Globus pallidus (tissue), 1 donor: ENCODE measurements around the gene ADGRG7.
"Not testable (repeated sequence)": the region's sequence is repeated elsewhere in the genome, so short reads cannot be mapped to it uniquely, and the experiment has no call there.

Experiments used
- DNase-seq: peaks from one replicate; pipeline ENCODE4 v3.0.0-alpha.2; 2015; ENCODE audit warnings: low spot score

The ADGRG7 gene, protein sequence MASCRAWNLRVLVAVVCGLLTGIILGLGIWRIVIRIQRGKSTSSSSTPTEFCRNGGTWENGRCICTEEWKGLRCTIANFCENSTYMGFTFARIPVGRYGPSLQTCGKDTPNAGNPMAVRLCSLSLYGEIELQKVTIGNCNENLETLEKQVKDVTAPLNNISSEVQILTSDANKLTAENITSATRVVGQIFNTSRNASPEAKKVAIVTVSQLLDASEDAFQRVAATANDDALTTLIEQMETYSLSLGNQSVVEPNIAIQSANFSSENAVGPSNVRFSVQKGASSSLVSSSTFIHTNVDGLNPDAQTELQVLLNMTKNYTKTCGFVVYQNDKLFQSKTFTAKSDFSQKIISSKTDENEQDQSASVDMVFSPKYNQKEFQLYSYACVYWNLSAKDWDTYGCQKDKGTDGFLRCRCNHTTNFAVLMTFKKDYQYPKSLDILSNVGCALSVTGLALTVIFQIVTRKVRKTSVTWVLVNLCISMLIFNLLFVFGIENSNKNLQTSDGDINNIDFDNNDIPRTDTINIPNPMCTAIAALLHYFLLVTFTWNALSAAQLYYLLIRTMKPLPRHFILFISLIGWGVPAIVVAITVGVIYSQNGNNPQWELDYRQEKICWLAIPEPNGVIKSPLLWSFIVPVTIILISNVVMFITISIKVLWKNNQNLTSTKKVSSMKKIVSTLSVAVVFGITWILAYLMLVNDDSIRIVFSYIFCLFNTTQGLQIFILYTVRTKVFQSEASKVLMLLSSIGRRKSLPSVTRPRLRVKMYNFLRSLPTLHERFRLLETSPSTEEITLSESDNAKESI

DNA sequence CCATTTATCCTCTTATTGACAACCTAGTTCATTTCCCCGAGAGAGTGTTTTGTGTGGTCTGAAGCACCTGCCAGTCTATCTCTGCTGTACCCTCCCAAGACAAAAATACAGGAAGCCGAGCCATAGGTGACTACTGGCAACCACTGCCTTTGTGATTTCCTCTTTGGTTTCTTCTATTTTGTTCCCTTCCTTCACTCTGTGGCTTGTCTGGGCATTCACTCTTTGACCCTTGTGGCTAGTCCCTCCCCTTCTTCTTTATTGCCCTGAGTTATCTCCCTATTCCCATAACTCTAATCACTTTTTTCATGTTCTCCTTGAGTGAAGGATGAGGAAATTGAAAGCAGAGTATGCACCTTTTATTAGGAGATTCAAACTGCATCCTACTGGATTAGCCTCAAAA, at the start of gene ADGRG7:
ADGRG7 (plus strand) TSS at position 297 of the 400 bp plus-strand sequence. CDS start 256 bp downstream, outside the sequence.
- no peak for DNase-seq

- DNase-seq: no peak
These were observed 49.0 kb upstream of the ADGRG7 start for GRCh38 chr3:100560426-100560825.

GRCh38 chr3:100561459-100562158, 47.8 kb upstream of the ADGRG7 start:
- DNase-seq: no peak

DNA sequence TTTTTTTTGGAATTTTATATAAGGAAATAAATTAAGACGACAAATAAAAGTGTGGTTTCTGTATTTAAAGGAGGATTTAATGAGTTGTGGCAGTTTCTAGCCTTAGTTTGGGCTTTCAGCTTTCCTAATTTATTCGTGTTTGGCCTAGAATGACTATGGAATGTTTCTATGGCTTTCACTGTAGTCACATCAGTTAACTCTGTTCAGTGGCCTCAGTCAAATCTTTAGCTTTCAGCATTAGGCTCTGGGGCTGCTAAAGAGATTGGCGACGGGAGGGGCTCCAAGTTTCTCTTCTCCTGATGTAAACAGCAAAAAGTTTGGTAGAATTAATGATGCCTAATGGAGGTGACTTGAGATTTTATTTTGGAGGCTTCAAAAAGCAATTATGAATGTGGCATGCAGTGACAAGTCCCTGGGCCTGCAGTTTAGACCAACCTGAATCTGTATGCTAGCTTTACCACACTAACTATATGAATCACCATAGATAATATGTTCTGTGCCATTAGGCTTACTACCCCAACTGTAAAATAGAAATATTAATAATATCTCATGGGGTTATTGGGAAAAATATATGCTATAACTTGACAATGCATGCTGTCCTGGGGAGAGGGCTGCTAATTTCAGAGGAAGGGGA, 47.1 kb upstream of the ADGRG7 start:
- no peak for DNase-seq

DNA sequence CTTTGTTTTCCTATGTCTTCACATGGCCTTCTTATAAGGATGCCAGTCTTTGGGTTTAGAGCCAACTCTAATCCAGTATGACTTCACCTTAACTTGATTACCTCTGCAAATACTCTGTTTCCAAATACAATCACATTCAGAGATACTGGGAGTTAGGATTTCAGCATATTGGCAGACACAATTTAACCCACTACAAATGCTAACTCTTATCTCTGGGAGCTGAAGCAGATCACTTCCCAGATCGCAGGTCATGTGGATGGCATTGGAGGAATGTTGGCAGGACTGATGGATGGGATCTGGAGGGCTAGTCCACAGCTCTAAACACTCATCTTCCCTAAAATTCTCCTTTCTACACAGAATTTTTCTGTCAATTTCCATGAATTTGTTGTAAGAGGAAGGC, 46.2 kb upstream of the ADGRG7 start:
- no peak for DNase-seq

GRCh38 chr3:100563652-100564211, 45.7 kb upstream of the ADGRG7 start:
- no peak for DNase-seq

GRCh38 chr3:100570811-100571210, 38.6 kb upstream of the ADGRG7 start:
- no peak for DNase-seq

GRCh38 chr3:100574536-100574935, 34.9 kb upstream of the ADGRG7 start:
- DNase-seq: no peak

DNA sequence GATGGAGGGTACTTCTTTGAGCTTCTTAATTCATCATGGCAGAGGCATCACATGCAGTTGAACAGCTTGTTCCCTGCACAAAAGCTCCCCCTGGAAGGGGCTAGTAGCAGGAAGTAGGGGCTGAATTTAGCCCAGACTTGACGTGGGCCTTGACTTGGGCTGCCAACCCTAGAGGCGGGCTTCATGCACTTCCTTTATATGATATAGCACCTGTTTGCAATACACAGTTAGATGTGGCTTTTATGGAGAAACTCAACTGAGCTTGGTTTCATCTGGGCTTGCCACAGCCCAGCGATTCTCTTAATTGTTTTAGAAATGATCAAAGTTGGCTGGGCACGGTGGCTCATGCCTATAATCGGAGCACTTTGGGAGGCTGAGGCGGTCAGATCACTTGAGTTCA, 33.7 kb upstream of the ADGRG7 start:
- no peak for DNase-seq

GRCh38 chr3:100577382-100578008, 31.9 kb upstream of the ADGRG7 start:
- DNase-seq: no peak

DNA sequence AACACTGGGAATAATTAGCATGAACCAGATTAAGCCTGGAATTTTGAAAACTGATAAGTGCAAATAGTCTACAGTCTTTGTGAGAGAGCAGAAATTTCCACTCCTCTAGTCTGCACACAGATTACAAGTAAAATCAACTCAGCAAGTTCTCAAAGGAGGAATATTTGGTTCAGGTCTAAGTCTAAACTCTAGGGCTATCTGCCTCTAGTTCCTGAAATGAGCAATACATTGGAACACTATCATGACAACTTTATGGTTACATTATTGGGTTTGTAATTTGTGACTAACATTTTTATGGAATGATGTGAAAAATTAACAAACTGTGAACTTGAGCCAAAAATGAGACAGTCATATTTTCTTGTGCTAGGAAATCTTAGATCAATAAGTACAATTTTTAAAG, 30.8 kb upstream of the ADGRG7 start:
- DNase-seq: no peak

GRCh38 chr3:100580147-100580546, 29.3 kb upstream of the ADGRG7 start:
- no peak for DNase-seq

DNA sequence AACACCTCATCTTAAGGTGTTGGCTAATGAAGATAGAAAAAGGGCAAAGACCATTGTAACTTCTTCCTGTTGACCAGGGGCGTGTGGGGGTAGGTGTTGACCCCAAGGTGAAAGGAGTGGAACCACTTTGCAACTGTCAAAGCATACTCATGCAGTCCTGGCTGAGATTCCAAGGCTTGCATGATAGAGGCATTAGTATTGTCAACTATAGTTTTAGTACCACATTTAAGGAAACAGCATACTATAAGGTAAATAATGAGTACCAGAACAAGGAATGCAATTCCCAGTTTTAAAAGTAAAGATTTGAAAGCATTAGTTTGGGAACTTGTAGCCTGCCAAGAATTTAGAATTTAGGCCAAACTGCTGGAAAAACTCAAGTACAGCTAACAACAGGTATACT, 27.8 kb upstream of the ADGRG7 start:
- DNase-seq: no peak

DNA sequence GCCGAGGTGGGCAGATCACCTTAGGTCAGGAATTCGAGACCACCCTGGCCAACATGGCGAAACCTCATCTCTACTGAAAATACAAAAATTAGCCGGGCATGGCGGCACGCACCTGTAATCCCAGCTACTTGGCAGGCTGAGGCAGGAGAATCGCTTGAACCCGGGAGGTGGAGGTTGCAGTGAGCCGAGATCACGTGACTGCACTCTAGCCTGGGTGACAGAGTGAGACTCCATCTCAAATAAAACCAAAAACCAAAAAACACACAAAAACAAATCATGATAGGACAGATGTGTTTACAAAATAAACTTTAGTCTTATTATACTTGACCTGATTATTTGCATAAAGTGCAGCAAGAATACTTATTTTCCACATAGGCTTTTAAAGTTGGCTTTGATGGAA, 27.2 kb upstream of the ADGRG7 start:
- DNase-seq: not testable (repeated sequence)

DNA sequence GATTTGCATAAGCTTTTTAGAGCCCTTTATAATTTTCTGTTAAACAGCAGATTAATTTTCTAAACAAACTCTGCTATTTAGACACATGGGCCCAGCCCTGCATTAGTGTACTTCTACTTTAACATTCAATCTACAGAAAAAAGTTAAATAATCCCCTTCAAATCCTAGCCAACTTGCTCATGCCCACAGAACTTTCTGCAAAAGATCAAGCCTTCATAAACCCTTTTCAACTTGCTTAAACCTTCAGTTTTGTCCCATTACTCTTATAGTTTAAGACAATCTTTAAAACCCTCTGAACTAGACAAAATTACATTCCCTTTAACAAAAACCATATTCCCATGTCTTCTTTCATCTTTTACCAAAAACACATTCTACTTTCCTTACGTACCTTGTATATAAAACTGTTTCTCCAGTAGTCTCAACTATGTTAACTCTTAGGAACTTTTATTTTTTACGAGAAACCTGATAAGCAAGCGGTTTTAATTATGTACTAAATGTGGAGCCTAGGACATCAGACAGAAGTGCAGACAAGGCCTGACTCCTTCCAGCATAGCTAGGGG, 25.2 kb upstream of the ADGRG7 start:
- DNase-seq: no peak

GRCh38 chr3:100586832-100587231, 22.6 kb upstream of the ADGRG7 start:
- no peak for DNase-seq

- DNase-seq: no peak
These were observed 21.1 kb upstream of the ADGRG7 start for GRCh38 chr3:100588251-100588650.

- peak; percentile 69 for DNase-seq
These were observed 19.1 kb upstream of the ADGRG7 start for GRCh38 chr3:100590114-100590839.

DNA sequence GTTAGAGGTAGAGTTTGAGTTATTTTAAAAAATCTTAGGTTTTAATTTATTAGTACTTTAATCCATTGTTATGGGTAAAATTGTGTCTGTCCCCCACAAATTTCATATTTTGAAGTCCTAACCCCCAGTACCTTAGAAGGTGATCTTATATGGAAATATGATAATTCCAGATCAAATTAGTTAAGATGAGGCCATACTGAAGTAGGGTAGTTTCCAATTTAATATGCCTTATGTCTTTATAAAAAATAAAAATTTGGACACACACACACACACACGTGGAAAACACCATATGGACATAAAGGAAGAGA, 18.6 kb upstream of the ADGRG7 start:
- DNase-seq: no peak

- DNase-seq: no peak
These were observed 18.0 kb upstream of the ADGRG7 start for GRCh38 chr3:100591411-100591810.
